Activated naive CD4-positive, alpha-beta T cell treated with anti-CD3 and anti-CD28 coated beads, Interleukin-2, amount 50 U/mL, for 72 hours (primary cell): ENCODE data around the gene G2E3. TPM values are rescaled to one million over a fixed set of nuclear protein-coding genes. Genes with fewer than 3 reads are reported as not detected.
A peak's percentile ranks its signal among the peaks of the same experiment; 100 is the strongest.
"Not testable (repeated sequence)": the region's sequence is repeated elsewhere in the genome, so short reads cannot be mapped to it uniquely, and the experiment has no call there.

Experiments
- ATAC-seq, 2 donors: fragments of 150-1000 bp; cut with Tn5 transposase; 2 replicates each; pipeline ENCODE4 v1.10.0; 2021; ENCODE audit warnings: mild to moderate bottlenecking in 2 of 2, moderate library complexity in 2 of 2
- DNase-seq, 2 donors: peaks; one replicate each; pipeline ENCODE4 v3.0.0; 2021 to 2022; ENCODE audit warnings: low spot score in 2 of 2
- H3K27ac Mint-ChIP-seq, 2 donors: one replicate each; pipeline ENCODE4 v1.8.0; 2022; ENCODE audit warnings: mild to moderate bottlenecking in 2 of 2, mixed read lengths in 2 of 2
- H3K36me3 Mint-ChIP-seq, 2 donors: one replicate each; pipeline ENCODE4 v1.8.0; 2022; ENCODE audit warnings: mixed read lengths in 2 of 2
- H3K9me3 Mint-ChIP-seq, 2 donors: one replicate each; pipeline ENCODE4 v1.8.0; 2022; ENCODE audit warnings: mixed read lengths in 2 of 2
- total RNA-seq, 2 donors: library from RNA; stranded (reverse); gene quantifications; one replicate each; pipeline ENCODE4 v1.2.3, GENCODE V29; 2022

The G2E3 gene
- total RNA-seq, 2 donors from 2014 or later, result 32.0 to 37.7 TPM

GRCh38 chr14:30621354-30621939 lies 62.5 kb downstream of the G2E3 start:
- peak overlapping the region; percentile 91 to 99 for H3K27ac Mint-ChIP-seq
- DNase-seq (peak in 1 of 2 donors; percentile 12), ATAC-seq (peak in 1 of 2 donors; percentile 0)
- H3K9me3 Mint-ChIP-seq, result no peaks in the 10 kb centered on the region
- peaks cover 13 to 14% of the 10 kb centered on the region in 2 donors for H3K36me3 Mint-ChIP-seq

- Mint-ChIP-seq H3K27ac (peak within 1 kb of the TSS; percentile 91 to 99), H3K36me3 (peaks cover 13 to 14% of the 10 kb centered on the region in 2 donors), H3K9me3 (no peaks in the 10 kb centered on the region)
- DNase-seq (peak; percentile 91 to 94), ATAC-seq (peak; percentile 98 to 99)
Observed at GRCh38 chr14:30621940-30622830, 63.2 kb downstream of the G2E3 start, which contains the start of gene SCFD1. Gene SCFD1 (plus strand): TSS chr14:30622319. CDS start chr14:30622339, 20 bp downstream.

- H3K9me3 Mint-ChIP-seq, result no peaks in the 10 kb centered on the region
- peaks cover 18 to 19% of the 10 kb centered on the region in 2 donors for H3K36me3 Mint-ChIP-seq
Observed at GRCh38 chr14:30623412-30624131, 64.6 kb downstream of the G2E3 start.

GRCh38 chr14:30624132-30624423 lies 65.1 kb downstream of the G2E3 start:
- no peak overlapping the region for H3K27ac Mint-ChIP-seq

More at GRCh38 chr14:30623412-30624131, 64.6 kb downstream of the G2E3 start:
- ATAC-seq, result no peak
- peak overlapping the region in 1 of 2 donors; percentile 91 for H3K27ac Mint-ChIP-seq
- DNase-seq, result no peak

GRCh38 chr14:30625533-30625932 lies 66.6 kb downstream of the G2E3 start:
- Mint-ChIP-seq H3K9me3 (no peaks in the 10 kb centered on the region), H3K27ac (no peak overlapping the region), H3K36me3 (peaks cover 18 to 19% of the 10 kb centered on the region in 2 donors)
- no peak for DNase-seq
- ATAC-seq, result no peak

More at GRCh38 chr14:30624132-30624423, 65.1 kb downstream of the G2E3 start:
- ATAC-seq, result no peak
- H3K9me3 Mint-ChIP-seq, result no peaks in the 10 kb centered on the region
- no peak for DNase-seq
- H3K36me3 Mint-ChIP-seq, result peaks cover 18 to 19% of the 10 kb centered on the region in 2 donors

GRCh38 chr14:30629432-30629831 lies 70.5 kb downstream of the G2E3 start:
- not testable (repeated sequence) for DNase-seq, ATAC-seq, H3K9me3 Mint-ChIP-seq, H3K27ac Mint-ChIP-seq
- peaks cover 9 to 10% of the 10 kb centered on the region in 2 donors for H3K36me3 Mint-ChIP-seq

- Mint-ChIP-seq H3K27ac (no peak overlapping the region), H3K36me3 (peaks cover 5% of the 10 kb centered on the region in 2 donors), H3K9me3 (no peaks in the 10 kb centered on the region)
- no peak for DNase-seq
- ATAC-seq, result no peak
Observed at GRCh38 chr14:30630248-30630647, 71.3 kb downstream of the G2E3 start.

- peaks cover 4 to 22% of the 10 kb centered on the region in 2 donors for H3K36me3 Mint-ChIP-seq
- no peak for ATAC-seq
- DNase-seq, result no peak
Observed at GRCh38 chr14:30632730-30633129, 73.8 kb downstream of the G2E3 start.

GRCh38 chr14:30638926-30639325 lies 80.0 kb downstream of the G2E3 start:
- no peak for DNase-seq
- H3K9me3 Mint-ChIP-seq, result no peaks in the 10 kb centered on the region
- peaks cover 2 to 21% of the 10 kb centered on the region in 2 donors for H3K36me3 Mint-ChIP-seq
- no peak for ATAC-seq
- no peak overlapping the region for H3K27ac Mint-ChIP-seq

More at GRCh38 chr14:30632730-30633129, 73.8 kb downstream of the G2E3 start:
- H3K9me3 Mint-ChIP-seq, result no peaks in the 10 kb centered on the region
- H3K27ac Mint-ChIP-seq, result no peak overlapping the region

- peaks cover 0 to 4% of the 10 kb centered on the region in 2 donors for H3K9me3 Mint-ChIP-seq
- H3K27ac Mint-ChIP-seq, result no peak overlapping the region
- ATAC-seq (no peak), DNase-seq (no peak)
- H3K36me3 Mint-ChIP-seq, result peaks cover 25 to 34% of the 10 kb centered on the region in 2 donors
Observed at GRCh38 chr14:30641207-30641606, 82.2 kb downstream of the G2E3 start.

- H3K27ac Mint-ChIP-seq, DNase-seq, ATAC-seq, H3K9me3 Mint-ChIP-seq: not testable (repeated sequence)
- peaks cover 29 to 31% of the 10 kb centered on the region in 2 donors for H3K36me3 Mint-ChIP-seq
Observed at GRCh38 chr14:30644462-30644861, 85.5 kb downstream of the G2E3 start.

GRCh38 chr14:30645600-30645999 lies 86.6 kb downstream of the G2E3 start:
- Mint-ChIP-seq H3K36me3 (peaks cover 34 to 35% of the 10 kb centered on the region in 2 donors), H3K9me3 (peaks cover 0 to 4% of the 10 kb centered on the region in 2 donors), H3K27ac (no peak overlapping the region)
- no peak for DNase-seq
- no peak for ATAC-seq

GRCh38 chr14:30648471-30648870 lies 89.5 kb downstream of the G2E3 start:
- Mint-ChIP-seq H3K27ac (no peak overlapping the region), H3K9me3 (peaks cover 0 to 4% of the 10 kb centered on the region in 2 donors), H3K36me3 (peaks cover 34 to 35% of the 10 kb centered on the region in 2 donors)
- no peak for DNase-seq
- ATAC-seq, result no peak

GRCh38 chr14:30651937-30652336 lies 93.0 kb downstream of the G2E3 start:
- ATAC-seq, result no peak
- H3K27ac Mint-ChIP-seq, result no peak overlapping the region
- H3K9me3 Mint-ChIP-seq, result no peaks in the 10 kb centered on the region
- peaks cover 5% of the 10 kb centered on the region in 2 donors for H3K36me3 Mint-ChIP-seq
- DNase-seq, result no peak

GRCh38 chr14:30655124-30655523 lies 96.2 kb downstream of the G2E3 start:
- DNase-seq, result no peak
- no peaks in the 10 kb centered on the region for H3K9me3 Mint-ChIP-seq
- no peak overlapping the region for H3K27ac Mint-ChIP-seq
- no peak for ATAC-seq
- peaks cover 2 to 4% of the 10 kb centered on the region in 2 donors for H3K36me3 Mint-ChIP-seq

- H3K27ac Mint-ChIP-seq, result no peak overlapping the region
- peaks cover 0 to 4% of the 10 kb centered on the region in 2 donors for H3K36me3 Mint-ChIP-seq
- no peak for DNase-seq
- H3K9me3 Mint-ChIP-seq, result no peaks in the 10 kb centered on the region
- ATAC-seq, result no peak
Observed at GRCh38 chr14:30655658-30656057, 96.7 kb downstream of the G2E3 start.

- H3K36me3 Mint-ChIP-seq, result peaks cover 0 to 4% of the 10 kb centered on the region in 2 donors
- no peak overlapping the region for H3K27ac Mint-ChIP-seq
- peak in 1 of 2 donors; percentile 20 for DNase-seq
- ATAC-seq, result no peak
- no peaks in the 10 kb centered on the region for H3K9me3 Mint-ChIP-seq
Observed at GRCh38 chr14:30656190-30656632, 97.3 kb downstream of the G2E3 start.
